Activated CD4-positive, alpha-beta T cell treated with anti-CD3 and anti-CD28 coated beads, Interleukin-2, amount 10 ng/mL, durations not matched to agents 24 days and 14 days (primary cell): ENCODE results near the gene CDIPT. TPM values are rescaled to one million over a fixed set of nuclear protein-coding genes. Genes with fewer than 3 reads are reported as not detected.
"Not testable (repeated sequence)": the region's sequence is repeated elsewhere in the genome, so short reads cannot be mapped to it uniquely, and the experiment has no call there.

ENCODE experiments used
- DNase-seq: peaks from one replicate; pipeline ENCODE4 v3.0.0; 2022
- H3K27ac Mint-ChIP-seq: one replicate; pipeline ENCODE4 v1.8.0; 2022; ENCODE audit warnings: mild to moderate bottlenecking, mixed read lengths
- H3K27me3 Mint-ChIP-seq: one replicate; pipeline ENCODE4 v1.8.0; 2022; ENCODE audit warnings: mixed read lengths
- H3K36me3 Mint-ChIP-seq: one replicate; pipeline ENCODE4 v1.8.0; 2022; ENCODE audit warnings: low read depth, mild to moderate bottlenecking, mixed read lengths
- H3K4me1 Mint-ChIP-seq: one replicate; pipeline ENCODE4 v1.8.0; 2021; ENCODE audit warnings: mixed read lengths
- H3K4me3 Mint-ChIP-seq: one replicate; pipeline ENCODE4 v1.8.0; 2022; ENCODE audit warnings: mild to moderate bottlenecking, moderate library complexity, mixed read lengths
- H3K9me3 Mint-ChIP-seq: one replicate; pipeline ENCODE4 v1.8.0; 2021; ENCODE audit warnings: mixed read lengths
- intact Hi-C: fragments of 100-400 bp; cut with micrococcal nuclease; formaldehyde crosslinking; loops from one replicate; pipeline ENCODE4 v1.15.1; 2023
- total RNA-seq: library from RNA; stranded (reverse); gene quantifications from 2 replicates; pipeline ENCODE4 v1.2.3, GENCODE V29; 2022

The CDIPT gene
- total RNA-seq, 1 donor from 2014 or later = 69.2 TPM

DNA sequence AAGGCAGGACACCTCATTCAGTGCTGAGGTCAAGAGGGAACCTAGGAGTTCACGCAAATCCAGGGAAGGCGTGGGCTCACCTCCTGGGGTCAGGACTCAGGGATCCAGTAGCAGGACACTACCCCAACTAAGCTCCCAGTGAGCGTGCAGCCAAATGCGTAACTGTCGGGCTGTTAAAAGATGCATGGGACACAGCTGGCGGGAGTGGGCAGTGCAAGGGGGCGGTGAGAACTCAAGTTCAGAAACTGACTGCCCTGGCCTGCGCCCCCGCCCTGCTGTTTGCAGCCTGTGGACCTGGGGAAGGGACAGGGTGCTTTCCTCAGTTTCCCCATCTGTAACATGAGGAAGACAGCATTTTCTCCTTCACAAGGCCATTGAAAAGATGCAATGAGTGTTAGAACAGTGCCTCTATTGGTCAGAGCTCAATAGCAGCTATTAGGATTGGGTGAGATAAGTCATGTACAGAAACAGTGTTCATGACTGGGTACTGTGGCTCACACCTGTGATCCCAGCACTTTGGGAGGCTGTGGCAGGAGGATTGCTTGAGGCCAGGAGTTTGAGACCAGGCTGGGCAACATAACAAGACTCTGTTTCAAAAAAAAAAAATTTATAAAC is 20.2 kb downstream of the CDIPT start:
- intact Hi-C loops = no loop called here
- Mint-ChIP-seq H3K9me3 (no peaks in the 10 kb centered on the region), H3K4me3 (no peak overlapping the region), H3K4me1 (no peaks in the 10 kb centered on the region), H3K36me3 (peaks cover 50% of the 10 kb centered on the region), H3K27ac (peak overlapping the region; percentile 9), H3K27me3 (no peaks in the 10 kb centered on the region)
- DNase-seq = no peak

DNA sequence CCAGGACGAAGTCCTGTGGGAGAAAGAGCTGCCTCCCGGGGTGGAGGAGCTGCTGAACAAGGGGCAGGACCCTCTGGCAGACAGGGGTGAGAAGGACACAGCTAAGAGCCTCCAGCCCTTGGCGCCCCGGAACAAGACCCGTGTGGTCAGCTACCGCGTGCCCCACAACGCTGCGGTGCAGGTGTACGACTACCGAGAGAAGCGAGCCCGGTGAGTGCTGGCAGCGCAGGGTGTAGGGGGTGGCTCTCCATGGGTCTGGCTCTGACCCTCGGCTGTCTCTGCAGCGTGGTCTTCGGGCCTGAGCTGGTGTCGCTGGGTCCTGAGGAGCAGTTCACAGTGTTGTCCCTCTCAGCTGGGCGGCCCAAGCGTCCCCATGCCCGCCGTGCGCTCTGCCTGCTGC is 21.4 kb downstream of the CDIPT start:
- intact Hi-C loops = no loop called here
- Mint-ChIP-seq H3K27me3 (no peaks in the 10 kb centered on the region), H3K9me3 (no peaks in the 10 kb centered on the region), H3K36me3 (peaks cover 51% of the 10 kb centered on the region), H3K27ac (no peak overlapping the region), H3K4me1 (no peaks in the 10 kb centered on the region), H3K4me3 (no peak overlapping the region)
- DNase-seq = no peak

- peak overlapping the region; percentile 18 for H3K27ac Mint-ChIP-seq
- DNase-seq = no peak
- H3K27me3 Mint-ChIP-seq = no peaks in the 10 kb centered on the region
- H3K4me3 Mint-ChIP-seq = no peak overlapping the region
- H3K36me3 Mint-ChIP-seq = peaks cover 52% of the 10 kb centered on the region
- no peaks in the 10 kb centered on the region for H3K9me3 Mint-ChIP-seq
- intact Hi-C loops = no loop called here
- no peaks in the 10 kb centered on the region for H3K4me1 Mint-ChIP-seq
Measured at GRCh38 chr16:29840240-29840639, 22.8 kb downstream of the CDIPT start.

- DNase-seq = no peak
- Mint-ChIP-seq H3K36me3 (peaks cover 55% of the 10 kb centered on the region), H3K27me3 (no peaks in the 10 kb centered on the region), H3K4me1 (no peaks in the 10 kb centered on the region), H3K27ac (peak overlapping the region; percentile 18), H3K9me3 (no peaks in the 10 kb centered on the region), H3K4me3 (no peak overlapping the region)
- intact Hi-C loops = no loop called here
Measured at GRCh38 chr16:29839822-29840221, 23.2 kb downstream of the CDIPT start.

GRCh38 chr16:29837841-29838240 is 25.2 kb downstream of the CDIPT start:
- Mint-ChIP-seq H3K27me3 (no peaks in the 10 kb centered on the region), H3K36me3 (peaks cover 62% of the 10 kb centered on the region), H3K27ac (no peak overlapping the region), H3K4me1 (peaks cover 3% of the 10 kb centered on the region), H3K9me3 (no peaks in the 10 kb centered on the region), H3K4me3 (no peak overlapping the region)
- no peak for DNase-seq
- intact Hi-C loops = no loop called here

DNA sequence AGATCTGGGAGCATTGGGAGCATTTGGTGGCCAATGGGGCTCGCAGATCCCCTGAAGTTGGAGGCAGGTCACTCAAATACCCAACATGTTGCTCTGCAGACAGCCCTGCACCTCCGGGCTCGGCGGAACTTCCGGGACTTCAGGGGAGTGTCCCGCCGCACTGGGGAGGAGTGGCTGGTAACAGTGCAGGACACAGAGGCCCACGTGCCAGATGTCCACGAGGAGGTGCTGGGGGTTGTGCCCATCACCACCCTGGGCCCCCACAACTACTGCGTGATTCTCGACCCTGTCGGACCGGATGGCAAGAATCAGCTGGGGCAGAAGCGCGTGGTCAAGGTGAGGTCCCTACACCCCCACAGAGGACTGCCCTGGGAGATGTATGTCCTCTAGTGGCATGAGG is 26.4 kb downstream of the CDIPT start:
- no peak overlapping the region for H3K27ac Mint-ChIP-seq
- intact Hi-C loops = no loop called here
- no peaks in the 10 kb centered on the region for H3K9me3 Mint-ChIP-seq
- H3K36me3 Mint-ChIP-seq = peaks cover 66% of the 10 kb centered on the region
- H3K27me3 Mint-ChIP-seq = no peaks in the 10 kb centered on the region
- H3K4me1 Mint-ChIP-seq = peaks cover 6% of the 10 kb centered on the region
- H3K4me3 Mint-ChIP-seq = no peak overlapping the region
- no peak for DNase-seq

- Mint-ChIP-seq H3K27ac (peak overlapping the region; percentile 63), H3K4me1 (peaks cover 6% of the 10 kb centered on the region), H3K27me3 (no peaks in the 10 kb centered on the region), H3K4me3 (no peak overlapping the region), H3K9me3 (no peaks in the 10 kb centered on the region), H3K36me3 (peaks cover 64% of the 10 kb centered on the region)
- DNase-seq = no peak
- intact Hi-C loops = no loop called here
Measured at GRCh38 chr16:29835926-29836325, 27.1 kb downstream of the CDIPT start.

- Mint-ChIP-seq H3K27me3 (no peaks in the 10 kb centered on the region), H3K9me3 (no peaks in the 10 kb centered on the region), H3K27ac (peak overlapping the region; percentile 9), H3K4me3 (no peak overlapping the region), H3K4me1 (peaks cover 9% of the 10 kb centered on the region), H3K36me3 (peaks cover 59% of the 10 kb centered on the region)
- no peak for DNase-seq
- intact Hi-C loops = no loop called here
Measured at GRCh38 chr16:29834079-29834478, 28.9 kb downstream of the CDIPT start.

GRCh38 chr16:29833219-29833618 is 29.8 kb downstream of the CDIPT start:
- H3K27ac Mint-ChIP-seq, H3K4me3 Mint-ChIP-seq, H3K27me3 Mint-ChIP-seq, DNase-seq, H3K9me3 Mint-ChIP-seq, intact Hi-C loops, H3K4me1 Mint-ChIP-seq: not testable (repeated sequence)
- peaks cover 55% of the 10 kb centered on the region for H3K36me3 Mint-ChIP-seq

- H3K9me3 Mint-ChIP-seq = no peaks in the 10 kb centered on the region
- H3K4me1 Mint-ChIP-seq = peaks cover 21% of the 10 kb centered on the region
- H3K4me3 Mint-ChIP-seq = no peak overlapping the region
- intact Hi-C loops = no loop called here
- peaks cover 49% of the 10 kb centered on the region for H3K36me3 Mint-ChIP-seq
- no peaks in the 10 kb centered on the region for H3K27me3 Mint-ChIP-seq
- no peak for DNase-seq
- no peak overlapping the region for H3K27ac Mint-ChIP-seq
Measured at GRCh38 chr16:29831490-29831889, 31.5 kb downstream of the CDIPT start.

DNA sequence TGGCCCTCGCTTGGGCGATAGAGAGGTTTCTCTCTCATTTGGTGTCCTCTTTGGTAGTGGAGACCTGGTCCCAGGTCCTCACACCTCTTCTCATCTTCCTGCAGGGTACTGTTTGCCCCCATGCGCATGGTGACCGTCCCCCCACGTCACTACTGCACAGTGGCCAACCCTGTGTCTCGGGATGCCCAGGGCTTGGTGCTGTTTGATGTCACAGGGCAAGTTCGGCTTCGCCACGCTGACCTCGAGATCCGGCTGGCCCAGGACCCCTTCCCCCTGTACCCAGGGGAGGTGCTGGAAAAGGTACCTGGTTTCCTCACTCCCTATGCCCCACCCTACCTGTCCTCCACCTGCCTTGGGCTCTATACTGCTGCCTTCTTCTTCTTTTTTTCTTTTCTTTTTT is 32.3 kb downstream of the CDIPT start:
- H3K9me3 Mint-ChIP-seq = no peaks in the 10 kb centered on the region
- peaks cover 24% of the 10 kb centered on the region for H3K4me1 Mint-ChIP-seq
- intact Hi-C loops = no loop called here
- no peak overlapping the region for H3K4me3 Mint-ChIP-seq
- H3K27me3 Mint-ChIP-seq = no peaks in the 10 kb centered on the region
- peaks cover 46% of the 10 kb centered on the region for H3K36me3 Mint-ChIP-seq
- no peak for DNase-seq
- no peak overlapping the region for H3K27ac Mint-ChIP-seq

- Mint-ChIP-seq H3K36me3 (peaks cover 27% of the 10 kb centered on the region), H3K4me3 (peak overlapping the region; percentile 85), H3K9me3 (no peaks in the 10 kb centered on the region), H3K27ac (peak overlapping the region; percentile 97), H3K4me1 (peaks cover 47% of the 10 kb centered on the region), H3K27me3 (no peaks in the 10 kb centered on the region)
- intact Hi-C loops = loop anchor here (2.0 to 5.0 kb wide), 2 partner anchors 16 to 79 kb away; partner anchors contain the start of gene C16orf54
- no peak for DNase-seq
Measured at GRCh38 chr16:29826342-29826695, 36.7 kb downstream of the CDIPT start.

DNA sequence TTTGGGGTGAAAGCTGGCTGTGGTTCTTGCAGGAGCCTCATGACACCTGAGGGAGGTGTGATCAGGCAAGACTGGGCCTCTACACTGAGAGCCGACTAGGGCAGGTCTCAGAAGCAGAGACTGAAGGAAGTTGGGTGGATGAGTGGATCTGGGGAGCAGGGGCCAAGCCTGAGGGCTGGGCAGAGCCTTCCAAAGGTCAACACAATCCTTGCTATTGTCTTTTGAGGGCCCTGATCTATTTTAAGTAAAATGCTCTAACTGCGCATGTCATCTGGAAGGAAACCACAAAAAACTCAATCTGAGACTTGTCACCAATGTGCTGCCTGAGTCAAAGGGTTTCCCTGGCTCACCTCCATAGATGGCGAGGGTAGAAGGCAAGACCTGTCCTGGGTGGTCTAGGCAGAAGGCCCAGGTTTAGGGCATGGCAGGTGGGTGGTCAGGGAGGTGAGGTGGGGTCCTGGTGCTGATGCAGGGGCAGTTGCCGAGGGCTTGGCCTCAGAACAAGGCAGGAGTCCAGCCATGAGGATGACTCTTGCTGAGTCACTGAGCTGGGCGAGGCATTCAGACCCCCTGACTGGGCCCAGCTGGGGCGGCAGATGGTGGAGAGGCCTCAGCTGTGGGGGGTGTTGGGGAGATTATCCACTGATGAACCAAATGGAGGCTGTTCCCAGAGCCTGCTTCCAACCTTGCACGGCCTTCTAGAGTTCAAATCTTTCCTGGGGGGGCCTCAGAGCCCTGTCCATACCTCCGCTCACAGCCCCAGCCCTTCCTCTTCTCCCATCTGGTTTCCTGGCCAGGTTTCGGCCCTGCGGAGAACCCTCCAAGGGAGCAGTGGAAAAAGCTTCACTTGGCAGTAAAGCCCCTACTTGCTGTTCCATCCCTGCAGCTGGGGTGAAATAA is 37.6 kb downstream of the CDIPT start:
- Mint-ChIP-seq H3K27ac (peak overlapping the region; percentile 85), H3K36me3 (peaks cover 27% of the 10 kb centered on the region), H3K27me3 (no peaks in the 10 kb centered on the region), H3K4me3 (peak overlapping the region; percentile 69), H3K9me3 (no peaks in the 10 kb centered on the region), H3K4me1 (peaks cover 50% of the 10 kb centered on the region)
- intact Hi-C loops = loop anchor here (2.0 to 5.0 kb wide), 2 partner anchors 15 to 78 kb away; partner anchors contain the start of gene C16orf54
- peak; percentile 85 for DNase-seq

DNA sequence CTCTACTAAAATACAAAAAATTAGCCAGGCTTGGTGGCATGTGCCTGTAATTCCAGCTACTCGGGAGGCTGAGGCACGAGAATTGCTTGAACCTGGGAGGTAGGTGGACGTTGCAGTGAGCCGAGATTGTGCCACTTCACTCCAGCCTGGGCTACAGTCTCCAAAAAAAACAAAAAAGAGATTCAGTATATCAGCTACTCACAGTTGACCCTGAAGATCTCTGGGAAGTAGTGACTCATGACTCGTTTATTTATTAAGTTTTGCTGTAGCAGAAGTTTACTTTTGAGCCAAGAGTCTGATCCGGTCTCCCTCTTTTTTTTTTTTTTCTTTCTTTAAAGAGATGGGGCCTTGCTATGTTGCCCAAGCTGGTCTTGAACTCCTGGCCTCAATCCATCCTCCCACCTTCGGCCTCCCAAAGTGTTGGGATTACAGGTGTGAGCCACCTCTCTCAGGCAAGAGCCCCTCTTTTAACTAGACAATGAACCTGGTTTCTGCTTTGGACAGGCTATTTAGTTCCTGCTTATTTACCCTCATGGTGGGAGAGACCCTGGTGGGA is 38.4 kb downstream of the CDIPT start:
- Mint-ChIP-seq H3K27ac (peak overlapping the region; percentile 85), H3K9me3 (no peaks in the 10 kb centered on the region), H3K36me3 (peaks cover 28% of the 10 kb centered on the region), H3K4me3 (peak overlapping the region; percentile 69), H3K4me1 (peaks cover 55% of the 10 kb centered on the region), H3K27me3 (no peaks in the 10 kb centered on the region)
- intact Hi-C loops = loop anchor here (5.0 kb wide), 1 partner anchor 77 kb away; the partner anchor contains the start of gene C16orf54
- DNase-seq = no peak
